NCI-H1930 (cell line): ENCODE data around the gene VENTX.

Experiments
- DNase-seq, 2 experiments: peaks; one replicate each; lab custom pipeline; 2025; lab: John Stamatoyannopoulos, UW

The VENTX gene

DNA sequence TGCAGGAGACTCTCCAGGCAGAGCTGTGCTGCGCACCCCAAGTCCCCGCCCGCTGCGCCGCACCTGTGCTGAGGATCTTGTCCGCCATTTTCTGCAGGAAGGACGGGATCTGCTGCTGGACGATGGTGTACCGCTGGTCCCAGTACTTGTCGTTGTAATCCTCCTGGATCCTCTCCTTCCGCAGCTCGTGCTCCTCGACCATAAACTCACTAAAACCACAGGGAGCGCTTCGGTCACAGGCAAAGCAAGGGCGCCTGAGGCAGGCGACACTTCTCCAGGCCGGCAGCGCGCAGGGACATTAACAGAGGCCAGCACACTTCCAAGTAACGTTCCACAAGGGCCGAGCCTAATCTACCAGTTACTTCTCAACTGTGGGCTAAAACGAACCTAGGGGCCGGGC is 52.1 kb downstream of the VENTX start:
- DNase-seq: no peak
